NCI-H748 (cell line): Measurements from ENCODE around the gene ZNF219.

Experiments used
- DNase-seq: peaks from one replicate; lab custom pipeline; 2025; ENCODE audit not compliant: unreplicated experiment; lab: John Stamatoyannopoulos, UW

The ZNF219 gene

GRCh38 chr14:21088687-21089086, 9.8 kb downstream of the ZNF219 start:
- no peak for DNase-seq

- DNase-seq: peak; percentile 98
Measured at GRCh38 chr14:21087294-21088091, 11.0 kb downstream of the ZNF219 start.

GRCh38 chr14:21086908-21087293, 11.6 kb downstream of the ZNF219 start:
- DNase-seq: no peak

GRCh38 chr14:21084998-21085853, 13.2 kb downstream of the ZNF219 start:
- no peak for DNase-seq

- no peak for DNase-seq
Measured at GRCh38 chr14:21084396-21084795, 14.1 kb downstream of the ZNF219 start.

GRCh38 chr14:21083565-21084325, 14.7 kb downstream of the ZNF219 start:
- no peak for DNase-seq

- no peak for DNase-seq
Measured at GRCh38 chr14:21081521-21082142, 16.8 kb downstream of the ZNF219 start.

GRCh38 chr14:21078726-21079125, 19.7 kb downstream of the ZNF219 start:
- DNase-seq: no peak

- DNase-seq: no peak
Measured at GRCh38 chr14:21078287-21078686, 20.2 kb downstream of the ZNF219 start.

GRCh38 chr14:21077672-21078071, 20.8 kb downstream of the ZNF219 start:
- no peak for DNase-seq

GRCh38 chr14:21075719-21076437, 22.6 kb downstream of the ZNF219 start:
- DNase-seq: no peak

GRCh38 chr14:21074398-21075272, 23.8 kb downstream of the ZNF219 start:
- no peak for DNase-seq

GRCh38 chr14:21073921-21074320, 24.5 kb downstream of the ZNF219 start:
- DNase-seq: no peak

- no peak for DNase-seq
Measured at GRCh38 chr14:21072781-21073339, 25.6 kb downstream of the ZNF219 start.

GRCh38 chr14:21072031-21072473, 26.4 kb downstream of the ZNF219 start:
- no peak for DNase-seq

- peak; percentile 92 for DNase-seq
Measured at GRCh38 chr14:21071225-21072030, 27.0 kb downstream of the ZNF219 start.

- peak; percentile 49 for DNase-seq
Measured at GRCh38 chr14:21070610-21071224, 27.7 kb downstream of the ZNF219 start.
